PC-3 (cell line): ENCODE results near the gene ST8SIA4. TPM values are rescaled to one million over a fixed set of nuclear protein-coding genes. Genes with fewer than 3 reads are reported as not detected.

Experiments used
- ATAC-seq: fragments of 200-7000 bp; cut with Tn5 transposase; 2 replicates; pipeline ENCODE4 v1.9.1; 2020; ENCODE audit warnings: mild to moderate bottlenecking, moderate library complexity
- BruUV-seq: library from RNA; stranded (reverse); fragments of 400-500 nt; replicated peaks from 2 replicates; lab custom pipeline; 2021; lab: Mats Ljungman, UMichigan
- CTCF ChIA-PET: fragments of 300-600 bp; sonication (Branson Sonifier 250); formaldehyde crosslinking; loops from one replicate; lab custom pipeline; 2022; ENCODE audit warnings: antibody characterized with exemption; lab: Charles Lee
- POLR2A ChIA-PET: fragments of 300-600 bp; sonication (Branson Sonifier 250); formaldehyde crosslinking; loops from one replicate; lab custom pipeline; 2022; ENCODE audit warnings: antibody characterized with exemption; ENCODE audit not compliant: unreplicated experiment; lab: Charles Lee
- DNase-seq: peaks from one replicate; pipeline ENCODE4 v3.0.0-alpha.2; 2015
- H2AFZ ChIP-seq: fragments of 300-600 bp; sonication (generic); 2 replicates; pipeline ENCODE4 v1.6.0; 2016; ENCODE audit warnings: antibody characterized with exemption, low read length
- H3F3A ChIP-seq: fragments of 300-600 bp; sonication (generic); one replicate; pipeline ENCODE4 v1.6.0; 2017; ENCODE audit warnings: antibody characterized with exemption, low read length, control low read depth, mild to moderate bottlenecking; ENCODE audit not compliant: unreplicated experiment
- H3K27ac ChIP-seq: fragments of 300-600 bp; sonication (generic); 2 replicates; pipeline ENCODE4 v1.5.1; 2016; ENCODE audit warnings: mild to moderate bottlenecking, low read length
- H3K27me3 ChIP-seq: fragments of 300-600 bp; sonication (generic); 2 replicates; pipeline ENCODE4 v1.6.1; 2016; ENCODE audit warnings: low read length, mixed read lengths
- H3K36me3 ChIP-seq: fragments of 300-600 bp; sonication (generic); 2 replicates; pipeline ENCODE4 v1.6.1; 2016; ENCODE audit warnings: low read depth, mixed run types, low read length, mixed read lengths
- H3K4me1 ChIP-seq: fragments of 300-600 bp; sonication (generic); 2 replicates; pipeline ENCODE4 v1.5.1; 2016; ENCODE audit warnings: low read length; ENCODE audit not compliant: insufficient read depth
- H3K4me2 ChIP-seq: fragments of 300-600 bp; sonication (generic); 2 replicates; pipeline ENCODE4 v1.6.0; 2016; ENCODE audit warnings: low read length
- H3K4me3 ChIP-seq: fragments of 300-600 bp; sonication (generic); 2 replicates; pipeline ENCODE4 v1.5.1; 2016; ENCODE audit warnings: mild to moderate bottlenecking, low read length, mixed read lengths
- H3K79me2 ChIP-seq: fragments of 300-600 bp; sonication (generic); 2 replicates; pipeline ENCODE4 v1.6.1; 2017; ENCODE audit warnings: low read length, mixed read lengths
- H3K9ac ChIP-seq: fragments of 300-600 bp; sonication (generic); 2 replicates; pipeline ENCODE4 v1.6.0; 2016; ENCODE audit warnings: mild to moderate bottlenecking, low read length
- H3K9me2 ChIP-seq: fragments of 300-600 bp; sonication (generic); replicated peaks from 2 replicates; pipeline ENCODE4 v1.6.1; 2016; ENCODE audit warnings: mixed run types, low read length, mixed read lengths
- H3K9me3 ChIP-seq: fragments of 300-600 bp; sonication (generic); 2 replicates; pipeline ENCODE4 v1.6.1; 2016; ENCODE audit warnings: low read length, mixed read lengths
- H4K20me1 ChIP-seq: fragments of 300-600 bp; sonication (generic); 2 replicates; pipeline ENCODE4 v1.6.1; 2016; ENCODE audit warnings: low read length, mixed read lengths
- CTCF ChIP-seq: fragments of 300-600 bp; sonication (generic); conservative IDR thresholded peaks from 2 replicates; pipeline ENCODE4 v1.5.1; 2017; ENCODE audit warnings: antibody characterized with exemption, low read depth, mild to moderate bottlenecking, low read length
- EZH2 ChIP-seq: fragments of 300-600 bp; sonication (generic); IDR thresholded peaks from one replicate; pipeline ENCODE4 v1.6.1; 2017; ENCODE audit warnings: antibody characterized with exemption, mild to moderate bottlenecking, low read length; ENCODE audit not compliant: unreplicated experiment
- EZH2phosphoT487 ChIP-seq: fragments of 300-600 bp; sonication (generic); IDR thresholded peaks from 2 replicates; pipeline ENCODE4 v1.6.1; 2018; ENCODE audit warnings: mild to moderate bottlenecking, antibody characterized with exemption, low read length, borderline replicate concordance
- intact Hi-C: fragments of 100-400 bp; cut with micrococcal nuclease; formaldehyde crosslinking; loops from 2 replicates; pipeline ENCODE4 v1.9.0; 2023
- total RNA-seq: library from RNA; depleted of rRNA; stranded (reverse); fragments of >200 nt; gene quantifications from 2 replicates; pipeline ENCODE4 v1.2.3, GENCODE V29; 2014

The ST8SIA4 gene
- total RNA-seq, 1 experiment from 2014 or later: 0.91 TPM

DNA sequence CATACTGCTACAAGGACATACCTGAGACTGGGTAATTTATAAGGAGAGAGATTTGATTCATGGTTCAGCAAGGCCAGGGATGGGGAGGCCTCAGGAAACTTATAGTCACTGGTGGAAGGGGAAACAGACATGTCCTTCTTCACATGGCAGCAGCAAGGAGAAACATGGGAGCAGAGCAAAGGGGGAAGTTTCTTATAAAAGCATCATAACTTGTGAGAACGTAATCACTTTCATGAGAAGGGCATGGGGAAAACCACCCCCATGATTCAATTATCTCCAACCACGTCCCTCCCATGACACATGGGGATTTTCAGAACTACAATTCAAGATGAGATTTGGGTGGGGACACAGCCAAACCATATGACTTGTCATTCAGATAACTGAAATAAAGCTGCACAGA lies 100.9 kb downstream of the ST8SIA4 start:
- BruUV-seq: no TSS peak
- Histone ChIP-seq H3K9me3 (no peaks in the 10 kb centered on the region), H3K9ac (no peak overlapping the region), H3K27ac (no peak overlapping the region), H3F3A (no peaks in the 10 kb centered on the region), H3K4me1 (peaks cover 9% of the 10 kb centered on the region), H3K9me2 (no peaks in the 10 kb centered on the region), H3K36me3 (no peaks in the 10 kb centered on the region), H3K27me3 (no peaks in the 10 kb centered on the region), H3K4me3 (no peak overlapping the region), H4K20me1 (no peaks in the 10 kb centered on the region), H3K79me2 (no peaks in the 10 kb centered on the region), H2AFZ (no peak overlapping the region), H3K4me2 (no peak overlapping the region)
- POLR2A ChIA-PET: no interaction called here
- CTCF ChIA-PET: no interaction called here
- no peak for TF ChIP-seq EZH2phosphoT487
- TF ChIP-seq EZH2: no peak
- TF ChIP-seq CTCF: no peak
- intact Hi-C loops: no loop called here
- ATAC-seq (no peak), DNase-seq (no peak)

GRCh38 chr5:100800562-100800961 lies 102.5 kb downstream of the ST8SIA4 start:
- H3K4me1 ChIP-seq: peaks cover 9% of the 10 kb centered on the region
- ATAC-seq: no peak
- intact Hi-C loops: no loop called here

GRCh38 chr5:100799166-100799565 lies 103.9 kb downstream of the ST8SIA4 start:
- no peak overlapping the region for H3K4me3 ChIP-seq
- H3K9me3 ChIP-seq: no peaks in the 10 kb centered on the region
- no peak for ATAC-seq
- BruUV-seq: no TSS peak
- H3K79me2 ChIP-seq: no peaks in the 10 kb centered on the region
- TF ChIP-seq EZH2phosphoT487 (no peak), CTCF (no peak), EZH2 (no peak)
- H3K9ac ChIP-seq: no peak overlapping the region
- no peak for DNase-seq
- H3K4me1 ChIP-seq: peaks cover 9% of the 10 kb centered on the region
- no peaks in the 10 kb centered on the region for H3K9me2 ChIP-seq
- ChIA-PET CTCF (no interaction called here), POLR2A (no interaction called here)
- no peak overlapping the region for H3K4me2 ChIP-seq
- H4K20me1 ChIP-seq: no peaks in the 10 kb centered on the region
- intact Hi-C loops: no loop called here
- no peak overlapping the region for H3K27ac ChIP-seq
- H3K27me3 ChIP-seq: no peaks in the 10 kb centered on the region
- no peaks in the 10 kb centered on the region for H3F3A ChIP-seq
- no peaks in the 10 kb centered on the region for H3K36me3 ChIP-seq
- H2AFZ ChIP-seq: no peak overlapping the region

More at GRCh38 chr5:100800562-100800961, 102.5 kb downstream of the ST8SIA4 start:
- Histone ChIP-seq H3K79me2 (no peaks in the 10 kb centered on the region), H3K9ac (no peak overlapping the region), H3K27ac (no peak overlapping the region), H3K9me2 (no peaks in the 10 kb centered on the region), H3K9me3 (no peaks in the 10 kb centered on the region), H3F3A (no peaks in the 10 kb centered on the region), H3K4me2 (no peak overlapping the region), H3K4me3 (no peak overlapping the region), H3K27me3 (no peaks in the 10 kb centered on the region), H2AFZ (no peak overlapping the region), H3K36me3 (no peaks in the 10 kb centered on the region), H4K20me1 (no peaks in the 10 kb centered on the region)
- no TSS peak for BruUV-seq
- no peak for DNase-seq
- CTCF ChIA-PET: no interaction called here
- POLR2A ChIA-PET: no interaction called here
- TF ChIP-seq EZH2 (no peak), EZH2phosphoT487 (no peak), CTCF (no peak)
